IMR-90 (cell line): Measurements from ENCODE around the gene ALCAM. TPM values are rescaled to one million over a fixed set of nuclear protein-coding genes. Genes with fewer than 3 reads are reported as not detected.

Experiments
- ATAC-seq: fragments of 200-7000 bp; cut with Tn5 transposase; 2 replicates; pipeline ENCODE4 v1.9.1; 2020; ENCODE audit warnings: low read depth, mild to moderate bottlenecking, moderate library complexity
- BruUV-seq: library from RNA; stranded (reverse); fragments of 400-500 nt; replicated peaks from 2 replicates; lab custom pipeline; 2021; lab: Mats Ljungman, UMichigan
- CTCF ChIA-PET: fragments of 300-600 bp; formaldehyde crosslinking; extraction: SDS; loops from one replicate; lab custom pipeline; 2021; ENCODE audit warnings: antibody characterized with exemption; lab: Yijun Ruan, JAX
- POLR2A ChIA-PET: fragments of 300-600 bp; sonication (Branson Sonifier 250); formaldehyde crosslinking; loops from one replicate; lab custom pipeline; 2022; ENCODE audit warnings: antibody characterized with exemption; ENCODE audit not compliant: unreplicated experiment; lab: Charles Lee
- DNase-seq: peaks from one replicate; pipeline ENCODE4 v3.0.0; 2013
- H2AFZ ChIP-seq: replicated peaks from 2 replicates; pipeline ENCODE3; 2013; ENCODE audit warnings: low read length, mild to moderate bottlenecking; ENCODE audit not compliant: poor library complexity
- H2AK5ac ChIP-seq: 2 replicates; pipeline ENCODE4 v1.6.1; 2013; ENCODE audit warnings: low read depth, low read length, inconsistent platforms
- H2AK9ac ChIP-seq: replicated peaks from 2 replicates; pipeline ENCODE3; 2013; ENCODE audit warnings: mild to moderate bottlenecking, low read depth, low read length, moderate library complexity; ENCODE audit not compliant: poor library complexity
- H2BK120ac ChIP-seq: 2 replicates; pipeline ENCODE4 v1.6.1; 2013; ENCODE audit warnings: low read depth, low read length, inconsistent platforms
- H2BK15ac ChIP-seq: 3 replicates; pipeline ENCODE4 v1.6.1; 2013; ENCODE audit warnings: low read depth, low read length, inconsistent platforms
- H2BK20ac ChIP-seq: 2 replicates; pipeline ENCODE4 v1.6.1; 2013; ENCODE audit warnings: low read depth, mild to moderate bottlenecking, inconsistent platforms, low read length, moderate library complexity
- H2BK5ac ChIP-seq: 2 replicates; pipeline ENCODE4 v1.6.1; 2013; ENCODE audit warnings: mild to moderate bottlenecking, low read depth, low read length, inconsistent platforms; ENCODE audit not compliant: poor library complexity, severe bottlenecking
- H3K14ac ChIP-seq: replicated peaks from 2 replicates; pipeline ENCODE4 v1.6.1; 2013; ENCODE audit warnings: low read depth, low read length, inconsistent platforms
- H3K18ac ChIP-seq: 2 replicates; pipeline ENCODE4 v1.6.1; 2013; ENCODE audit warnings: low read depth, low read length, control low read depth
- H3K23ac ChIP-seq: 2 replicates; pipeline ENCODE4 v1.6.1; 2013; ENCODE audit warnings: low read depth, low read length, inconsistent platforms
- H3K27ac ChIP-seq: 2 replicates; pipeline ENCODE4 v1.5.1; 2013; ENCODE audit warnings: mild to moderate bottlenecking, control low read depth, low read length; ENCODE audit not compliant: insufficient read depth
- H3K27me3 ChIP-seq: 2 replicates; pipeline ENCODE4 v1.6.1; 2013; ENCODE audit warnings: low read length; ENCODE audit not compliant: control insufficient read depth, insufficient read depth
- H3K36me3 ChIP-seq: 2 replicates; pipeline ENCODE4 v1.6.1; 2013; ENCODE audit warnings: low read length, mixed read lengths; ENCODE audit not compliant: control insufficient read depth, insufficient read depth
- H3K4ac ChIP-seq: 2 replicates; pipeline ENCODE4 v1.6.1; 2013; ENCODE audit warnings: low read depth, low read length, inconsistent platforms
- H3K4me1 ChIP-seq: 2 replicates; pipeline ENCODE4 v1.6.1; 2013; ENCODE audit warnings: low read length, mixed read lengths; ENCODE audit not compliant: control insufficient read depth, insufficient read depth
- H3K4me2 ChIP-seq: 2 replicates; pipeline ENCODE4 v1.6.1; 2013; ENCODE audit warnings: low read depth, mild to moderate bottlenecking, control low read depth, low read length, moderate library complexity
- H3K4me3 ChIP-seq: 2 replicates; pipeline ENCODE4 v1.5.1; 2013; ENCODE audit warnings: low read depth, mild to moderate bottlenecking, control low read depth, low read length, moderate library complexity; ENCODE audit not compliant: insufficient read depth
- H3K56ac ChIP-seq: 2 replicates; pipeline ENCODE4 v1.6.1; 2013; ENCODE audit warnings: low read length, inconsistent platforms; ENCODE audit not compliant: insufficient read depth; ENCODE audit errors: extremely low read depth
- H3K79me1 ChIP-seq, 2 experiments: 2 replicates each; pipeline ENCODE4 v1.6.1; 2013; ENCODE audit warnings: low read length in 2 of 2, inconsistent platforms in 1 of 2, low read depth in 1 of 2
- H3K9ac ChIP-seq: 2 replicates; pipeline ENCODE4 v1.6.1; 2013; ENCODE audit warnings: low read depth, low read length, control low read depth
- H3K9me1 ChIP-seq: 2 replicates; pipeline ENCODE4 v1.6.1; 2013; ENCODE audit warnings: low read length, inconsistent platforms; ENCODE audit not compliant: insufficient read depth
- H3K9me3 ChIP-seq: 2 replicates; pipeline ENCODE4 v1.6.1; 2013; ENCODE audit warnings: low read length; ENCODE audit not compliant: control insufficient read depth, insufficient read depth
- H4K20me1 ChIP-seq: 2 replicates; pipeline ENCODE4 v1.6.1; 2013; ENCODE audit warnings: low read length, inconsistent platforms; ENCODE audit not compliant: insufficient read depth
- H4K5ac ChIP-seq: 2 replicates; pipeline ENCODE4 v1.6.1; 2013; ENCODE audit warnings: mild to moderate bottlenecking, low read depth, low read length, control low read depth
- H4K8ac ChIP-seq, 2 experiments: 2 replicates each; pipeline ENCODE4 v1.6.1; 2013; ENCODE audit warnings: low read depth in 2 of 2, low read length in 2 of 2, control low read depth in 1 of 2, inconsistent platforms in 1 of 2
- H4K91ac ChIP-seq: 2 replicates; pipeline ENCODE4 v1.6.1; 2013; ENCODE audit warnings: low read depth, low read length, inconsistent platforms; ENCODE audit not compliant: insufficient read depth
- CEBPB ChIP-seq: IDR thresholded peaks from 2 replicates; pipeline ENCODE4 v1.6.1; 2012; ENCODE audit warnings: low read depth, low read length, improper control_type of control experiment
- CTCF ChIP-seq: conservative IDR thresholded peaks from 2 replicates; pipeline ENCODE4 v1.5.1; 2012; ENCODE audit warnings: mild to moderate bottlenecking, low read depth, low read length, improper control_type of control experiment
- MAZ ChIP-seq: IDR thresholded peaks from 2 replicates; pipeline ENCODE4 v1.6.1; 2012; ENCODE audit warnings: low read depth, mild to moderate bottlenecking, low read length, improper control_type of control experiment, moderate library complexity, borderline replicate concordance
- SMC3 ChIP-seq: fragments of 150-350 bp; IDR thresholded peaks from 2 replicates; pipeline ENCODE4 v1.6.1; 2016; ENCODE audit warnings: low read depth, mild to moderate bottlenecking, antibody characterized with exemption, low read length, moderate library complexity
- dilution Hi-C: fragments of 300-500 bp; cut with HindIII; formaldehyde crosslinking; loops from one replicate; pipeline ENCODE4 v1.14.3; 2018; ENCODE audit warnings: low sequenced_read_pairs; ENCODE audit not compliant: unreplicated experiment
- in situ Hi-C: fragments of 300-500 bp; cut with MboI; formaldehyde crosslinking; loops from 3 replicates; pipeline ENCODE4 v1.14.3; 2019; ENCODE audit warnings: low sequenced_read_pairs, inconsistent platforms, mixed read lengths
- intact Hi-C: fragments of 100-400 bp; cut with micrococcal nuclease; formaldehyde crosslinking; loops from 2 replicates; pipeline ENCODE4 v1.10.0; 2022
- polyA plus RNA-seq, 3 experiments: library from polyadenylated mRNA; depleted of rRNA; stranded (reverse); fragments of >200 nt; gene quantifications; 2 replicates each; pipeline ENCODE4 v1.2.3, GENCODE V29; 2012; ENCODE audit warnings: low replicate concordance in 1 of 3
- total RNA-seq: library from RNA; depleted of rRNA; stranded (reverse); fragments of >200 nt; gene quantifications from 2 replicates; pipeline ENCODE4 v1.2.3, GENCODE V29; 2012

Gene ALCAM
- total and polyA plus RNA-seq, 2 of the 4 experiments (the other 2 are of a cell fraction), result 117 to 423 TPM

DNA sequence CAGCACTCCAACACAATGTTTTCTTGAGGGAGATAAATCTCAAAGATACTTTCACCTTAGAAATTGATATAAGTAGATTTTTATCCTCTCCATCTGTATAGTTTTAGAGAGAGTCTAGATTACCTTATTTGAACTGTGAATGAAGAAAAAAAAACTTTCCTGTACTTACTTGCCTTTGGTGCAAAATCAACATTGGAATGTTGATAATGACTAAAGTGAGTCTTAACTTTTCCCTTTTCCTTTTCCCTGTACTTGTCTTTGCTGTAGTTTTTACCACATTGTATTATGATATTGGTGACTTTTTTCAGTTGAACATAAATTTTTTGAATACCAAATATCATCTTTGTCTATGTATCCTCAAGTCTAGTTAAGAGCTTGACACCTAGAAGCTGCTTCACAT lies 6.7 kb downstream of the ALCAM start:
- Histone ChIP-seq H3K23ac (no peak overlapping the region), H3K9ac (no peak overlapping the region), H2BK120ac (no peak overlapping the region), H3K4ac (no peak overlapping the region), H3K14ac (no peak overlapping the region), H3K9me1 (0 out of 2 replicates have a peak, but pooled peaks cover 3% of the 10 kb centered on the region), H2BK5ac (no peak overlapping the region), H2BK15ac (no peak overlapping the region), H3K56ac (no peak overlapping the region), H4K91ac (no peak overlapping the region), H4K5ac (no peak overlapping the region), H3K36me3 (0 out of 2 replicates have a peak, but pooled peaks cover 1% of the 10 kb centered on the region), H3K9me3 (no peaks in the 10 kb centered on the region), H2AFZ (no peak overlapping the region), H3K27me3 (no peaks in the 10 kb centered on the region), H3K27ac (no peak overlapping the region), H2BK20ac (no peak overlapping the region), H2AK9ac (no peak overlapping the region), H4K8ac (no peak overlapping the region), H3K79me1 (peaks cover 0 to 21% of the 10 kb centered on the region in 2 experiments; a peak in 2 of 4 replicates), H3K4me3 (no peak overlapping the region), H3K4me1 (peaks cover 3% of the 10 kb centered on the region; the same call in 1 of the 2 replicates), H3K18ac (no peak overlapping the region), H3K4me2 (no peak overlapping the region), H2AK5ac (no peak overlapping the region), H4K20me1 (no peaks in the 10 kb centered on the region; the same call in 1 of the 2 replicates)
- intact Hi-C loops (no loop called here), dilution Hi-C loops (no loop called here), in situ Hi-C loops (loop anchor here (25.0 kb wide), 1 partner anchor 461 kb away; no protein-coding TSS in a partner anchor)
- POLR2A ChIA-PET, result no interaction called here
- TF ChIP-seq MAZ, result no peak
- no peak for TF ChIP-seq SMC3
- no peak for TF ChIP-seq CEBPB
- TF ChIP-seq CTCF, result no peak
- DNase-seq, result no peak
- no TSS peak for BruUV-seq
- no peak for ATAC-seq
- CTCF ChIA-PET, result no interaction called here
